Measurements from ENCODE around the gene SYNGR3. TPM values are rescaled to one million over a fixed set of nuclear protein-coding genes. Genes with fewer than 3 reads are reported as not detected.
"Not testable (repeated sequence)": the region's sequence is repeated elsewhere in the genome, so short reads cannot be mapped to it uniquely, and the experiment has no call there.

The SYNGR3 gene
- polyA plus RNA-seq, 1 donor from 2014 or later: 61.0 TPM

DNA sequence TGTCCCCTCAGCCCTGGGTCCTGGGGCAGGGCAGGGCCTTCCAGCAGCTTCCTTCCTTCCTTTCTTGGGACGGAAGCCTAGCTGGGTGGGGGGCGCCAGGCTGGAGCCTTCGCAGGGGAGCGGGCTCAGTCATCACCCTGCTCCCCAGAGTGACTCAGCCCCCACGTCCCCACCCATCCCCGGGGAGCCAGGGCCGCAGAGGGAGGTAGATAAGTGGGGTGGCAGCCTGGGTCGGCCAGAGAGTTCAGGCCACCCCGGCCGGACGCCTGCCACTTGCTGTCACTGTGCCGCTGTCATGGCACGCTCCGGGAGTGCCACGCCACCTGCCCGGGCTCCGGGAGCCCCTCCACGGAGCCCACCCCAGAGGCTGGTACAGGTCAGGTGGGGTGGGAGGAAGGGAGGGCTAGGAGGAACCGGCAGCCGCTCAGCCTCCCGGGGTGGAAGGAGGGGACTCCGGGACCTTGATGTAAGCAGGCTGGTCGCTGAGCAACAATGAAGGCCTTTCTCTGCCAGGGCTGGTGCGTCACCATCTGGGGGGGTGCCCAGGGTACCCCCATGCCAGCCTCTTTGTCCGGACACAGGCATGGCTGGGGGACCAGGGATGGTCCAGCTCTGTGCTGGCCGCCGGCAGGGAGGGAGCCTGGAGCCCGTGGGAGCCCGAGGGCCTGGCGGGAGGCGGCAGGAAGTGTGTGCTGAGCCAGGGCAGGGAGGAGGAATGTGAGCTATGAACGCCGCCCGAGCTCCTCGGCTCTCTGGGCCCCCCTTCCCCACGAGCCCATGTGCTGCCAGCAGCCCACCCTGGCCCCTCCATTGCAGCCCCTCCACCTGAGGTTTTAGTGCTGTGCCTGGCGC lies 43.5 kb downstream of the SYNGR3 start:
- H3K9me2 ChIP-seq (ENCODE audit: insufficient read depth, low read length): no peaks in the 10 kb centered on the region
- no peak overlapping the region for H2AFZ ChIP-seq (ENCODE audit: low read depth, low read length)
- no peak overlapping the region for H3K4me3 ChIP-seq (ENCODE audit: low read length)
- no peaks in the 10 kb centered on the region for H3K9me3 ChIP-seq (ENCODE audit: low read length)
- H3K27ac ChIP-seq (ENCODE audit: low read length): no peak overlapping the region
- no peaks in the 10 kb centered on the region for H3K36me3 ChIP-seq (ENCODE audit: insufficient read depth, low read length)
- H4K20me1 ChIP-seq (ENCODE audit: insufficient read depth): no peaks in the 10 kb centered on the region
- H3F3A ChIP-seq (ENCODE audit: insufficient read depth, low read length, poor library complexity, severe bottlenecking): no peaks in the 10 kb centered on the region
- no peaks in the 10 kb centered on the region for H3K79me2 ChIP-seq (replicated peaks; ENCODE audit: insufficient read depth, low read length)
- TF ChIP-seq EP300 (conservative IDR thresholded peaks at IDR 0.05; ENCODE audit: poor library complexity, severe bottlenecking): no peak
- TF ChIP-seq SMC3 (conservative IDR thresholded peaks at IDR 0.05; ENCODE audit: poor library complexity): no peak
- no peak for TF ChIP-seq POLR2AphosphoS5 (IDR thresholded peaks at IDR 0.05)
- TF ChIP-seq EZH2 (IDR thresholded peaks at IDR 0.05; ENCODE audit: borderline replicate concordance, insufficient read depth, low read length, poor library complexity, severe bottlenecking): no peak
- TF ChIP-seq, protein P1, sequence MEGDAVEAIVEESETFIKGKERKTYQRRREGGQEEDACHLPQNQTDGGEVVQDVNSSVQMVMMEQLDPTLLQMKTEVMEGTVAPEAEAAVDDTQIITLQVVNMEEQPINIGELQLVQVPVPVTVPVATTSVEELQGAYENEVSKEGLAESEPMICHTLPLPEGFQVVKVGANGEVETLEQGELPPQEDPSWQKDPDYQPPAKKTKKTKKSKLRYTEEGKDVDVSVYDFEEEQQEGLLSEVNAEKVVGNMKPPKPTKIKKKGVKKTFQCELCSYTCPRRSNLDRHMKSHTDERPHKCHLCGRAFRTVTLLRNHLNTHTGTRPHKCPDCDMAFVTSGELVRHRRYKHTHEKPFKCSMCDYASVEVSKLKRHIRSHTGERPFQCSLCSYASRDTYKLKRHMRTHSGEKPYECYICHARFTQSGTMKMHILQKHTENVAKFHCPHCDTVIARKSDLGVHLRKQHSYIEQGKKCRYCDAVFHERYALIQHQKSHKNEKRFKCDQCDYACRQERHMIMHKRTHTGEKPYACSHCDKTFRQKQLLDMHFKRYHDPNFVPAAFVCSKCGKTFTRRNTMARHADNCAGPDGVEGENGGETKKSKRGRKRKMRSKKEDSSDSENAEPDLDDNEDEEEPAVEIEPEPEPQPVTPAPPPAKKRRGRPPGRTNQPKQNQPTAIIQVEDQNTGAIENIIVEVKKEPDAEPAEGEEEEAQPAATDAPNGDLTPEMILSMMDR (IDR thresholded peaks at IDR 0.05; ENCODE audit: poor library complexity, severe bottlenecking): no peak
- no peak for TF ChIP-seq MXI1 (conservative IDR thresholded peaks at IDR 0.05; ENCODE audit: poor library complexity, severe bottlenecking)
- no peak for TF ChIP-seq TAF1 (IDR thresholded peaks at IDR 0.05; ENCODE audit: low read depth)
- TF ChIP-seq, protein P2, sequence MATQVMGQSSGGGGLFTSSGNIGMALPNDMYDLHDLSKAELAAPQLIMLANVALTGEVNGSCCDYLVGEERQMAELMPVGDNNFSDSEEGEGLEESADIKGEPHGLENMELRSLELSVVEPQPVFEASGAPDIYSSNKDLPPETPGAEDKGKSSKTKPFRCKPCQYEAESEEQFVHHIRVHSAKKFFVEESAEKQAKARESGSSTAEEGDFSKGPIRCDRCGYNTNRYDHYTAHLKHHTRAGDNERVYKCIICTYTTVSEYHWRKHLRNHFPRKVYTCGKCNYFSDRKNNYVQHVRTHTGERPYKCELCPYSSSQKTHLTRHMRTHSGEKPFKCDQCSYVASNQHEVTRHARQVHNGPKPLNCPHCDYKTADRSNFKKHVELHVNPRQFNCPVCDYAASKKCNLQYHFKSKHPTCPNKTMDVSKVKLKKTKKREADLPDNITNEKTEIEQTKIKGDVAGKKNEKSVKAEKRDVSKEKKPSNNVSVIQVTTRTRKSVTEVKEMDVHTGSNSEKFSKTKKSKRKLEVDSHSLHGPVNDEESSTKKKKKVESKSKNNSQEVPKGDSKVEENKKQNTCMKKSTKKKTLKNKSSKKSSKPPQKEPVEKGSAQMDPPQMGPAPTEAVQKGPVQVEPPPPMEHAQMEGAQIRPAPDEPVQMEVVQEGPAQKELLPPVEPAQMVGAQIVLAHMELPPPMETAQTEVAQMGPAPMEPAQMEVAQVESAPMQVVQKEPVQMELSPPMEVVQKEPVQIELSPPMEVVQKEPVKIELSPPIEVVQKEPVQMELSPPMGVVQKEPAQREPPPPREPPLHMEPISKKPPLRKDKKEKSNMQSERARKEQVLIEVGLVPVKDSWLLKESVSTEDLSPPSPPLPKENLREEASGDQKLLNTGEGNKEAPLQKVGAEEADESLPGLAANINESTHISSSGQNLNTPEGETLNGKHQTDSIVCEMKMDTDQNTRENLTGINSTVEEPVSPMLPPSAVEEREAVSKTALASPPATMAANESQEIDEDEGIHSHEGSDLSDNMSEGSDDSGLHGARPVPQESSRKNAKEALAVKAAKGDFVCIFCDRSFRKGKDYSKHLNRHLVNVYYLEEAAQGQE (IDR thresholded peaks at IDR 0.05; ENCODE audit: borderline replicate concordance): no peak
- H3K27me3 ChIP-seq (ENCODE audit: insufficient read depth, low read depth, low read length): peaks cover under 1% of the 10 kb centered on the region
- H3K9ac ChIP-seq (ENCODE audit: low read length): no peak overlapping the region
- no peak overlapping the region for H3K4me2 ChIP-seq (ENCODE audit: low read length)

DNA sequence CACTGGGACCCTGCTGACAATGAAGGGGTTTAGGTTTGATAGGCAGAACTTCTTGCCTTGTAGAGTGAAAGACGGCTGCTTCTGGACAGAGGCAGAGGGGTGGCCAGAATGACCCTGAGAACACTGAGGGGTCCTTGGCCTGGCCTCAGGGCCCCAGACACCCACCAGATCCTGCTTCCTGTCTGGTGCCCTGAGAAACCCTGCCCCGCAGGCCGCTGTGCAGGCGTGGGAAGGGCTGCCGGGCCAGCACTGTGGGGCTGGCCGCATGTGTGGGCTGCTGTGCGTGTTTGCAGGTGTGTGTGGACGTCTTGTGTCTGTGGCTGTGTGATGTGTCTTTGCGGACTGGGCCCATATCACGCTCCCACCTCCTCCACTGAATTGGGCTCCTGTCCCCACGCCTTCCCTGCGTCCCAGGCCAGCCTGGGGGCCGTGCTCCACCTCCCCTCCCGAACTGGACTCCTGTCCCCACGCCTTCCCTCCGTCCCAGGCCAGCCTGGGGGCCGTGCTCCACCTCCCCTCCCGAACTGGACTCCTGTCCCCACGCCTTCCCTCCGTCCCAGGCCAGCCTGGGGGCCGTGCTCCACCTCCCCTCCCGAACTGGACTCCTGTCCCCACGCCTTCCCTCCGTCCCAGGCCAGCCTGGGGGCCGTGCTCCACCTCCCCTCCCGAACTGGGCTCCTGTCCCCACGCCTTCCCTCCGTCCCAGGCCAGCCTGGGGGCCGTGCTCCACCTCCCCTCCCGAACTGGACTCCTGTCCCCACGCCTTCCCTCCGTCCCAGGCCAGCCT lies 44.3 kb downstream of the SYNGR3 start:
- not testable (repeated sequence) for H2AFZ ChIP-seq (ENCODE audit: low read depth, low read length)

More for the DNA sequence above, 44.3 kb downstream of the SYNGR3 start:
- H3K4me3 ChIP-seq (ENCODE audit: low read length); H3K27me3 ChIP-seq (ENCODE audit: insufficient read depth, low read depth, low read length); H3K4me2 ChIP-seq (ENCODE audit: low read length); H3K9me3 ChIP-seq (ENCODE audit: low read length); H4K20me1 ChIP-seq (ENCODE audit: insufficient read depth); H3K27ac ChIP-seq (ENCODE audit: low read length); H3K9ac ChIP-seq (ENCODE audit: low read length); H3K9me2 ChIP-seq (ENCODE audit: insufficient read depth, low read length); H3K79me2 ChIP-seq (replicated peaks; ENCODE audit: insufficient read depth, low read length); H3F3A ChIP-seq (ENCODE audit: insufficient read depth, low read length, poor library complexity, severe bottlenecking); H3K36me3 ChIP-seq (ENCODE audit: insufficient read depth, low read length): not testable (repeated sequence)
